ENCODE measurements around the gene GPD1.

The GPD1 gene

GRCh38 chr12:50074936-50075807, 28.6 kb upstream of the GPD1 start:
- peak; percentile 98 for TF ChIP-seq RAD21 (IDR thresholded peaks at IDR 0.05; ENCODE audit: low read depth)
- no peak for TF ChIP-seq ZBTB7A (IDR thresholded peaks at IDR 0.05; ENCODE audit: low read depth)

DNA sequence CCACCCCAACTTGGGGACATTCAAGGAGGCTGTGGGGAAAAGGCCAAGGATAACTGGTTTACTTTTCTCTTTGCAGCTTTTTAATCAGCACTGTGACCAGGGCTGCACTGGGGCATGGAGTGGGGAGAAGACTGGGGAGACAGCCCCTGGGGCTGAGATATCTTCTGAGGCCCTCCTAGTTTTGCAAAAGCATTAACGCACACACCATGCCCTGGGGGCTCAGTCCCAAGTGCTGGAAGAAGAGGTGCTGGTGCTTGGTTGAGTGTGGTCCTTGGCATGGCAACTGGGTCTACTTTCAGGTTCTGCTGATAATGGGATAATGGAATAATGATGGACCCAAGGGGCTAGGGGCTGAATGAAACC, 28.0 kb upstream of the GPD1 start:
- TF ChIP-seq EP300 (IDR thresholded peaks at IDR 0.05; ENCODE audit: borderline replicate concordance) = no peak
- TF ChIP-seq ZBTB7A (IDR thresholded peaks at IDR 0.05; ENCODE audit: low read depth) = no peak

DNA sequence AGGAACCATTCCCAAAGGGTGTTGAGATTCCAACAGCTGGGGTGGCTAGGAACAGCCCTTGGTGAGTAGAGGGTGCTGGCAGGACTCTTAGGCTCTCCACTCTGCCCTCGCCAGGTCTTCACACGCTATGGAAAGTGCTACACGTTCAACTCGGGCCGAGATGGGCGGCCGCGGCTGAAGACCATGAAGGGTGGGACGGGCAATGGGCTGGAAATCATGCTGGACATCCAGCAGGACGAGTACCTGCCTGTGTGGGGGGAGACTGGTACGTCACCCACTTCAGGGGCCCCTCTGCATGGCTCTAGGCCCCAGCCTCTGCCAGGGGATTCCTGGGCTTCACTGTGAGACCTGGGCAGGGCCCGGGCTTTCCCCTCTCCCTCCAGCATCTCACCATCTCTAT, 26.7 kb upstream of the GPD1 start:
- no peak for TF ChIP-seq CEBPB (IDR thresholded peaks at IDR 0.05)
- TF ChIP-seq TCF12 (IDR thresholded peaks at IDR 0.05; ENCODE audit: low read depth) = no peak
- no peak for TF ChIP-seq EP300 (IDR thresholded peaks at IDR 0.05; ENCODE audit: borderline replicate concordance)
- no peak for TF ChIP-seq EGR1 (IDR thresholded peaks at IDR 0.05)
- TF ChIP-seq, protein P1, sequence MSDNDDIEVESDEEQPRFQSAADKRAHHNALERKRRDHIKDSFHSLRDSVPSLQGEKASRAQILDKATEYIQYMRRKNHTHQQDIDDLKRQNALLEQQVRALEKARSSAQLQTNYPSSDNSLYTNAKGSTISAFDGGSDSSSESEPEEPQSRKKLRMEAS (IDR thresholded peaks at IDR 0.05) = no peak
- no peak for TF ChIP-seq FOXM1 (IDR thresholded peaks at IDR 0.05; ENCODE audit: borderline replicate concordance, low read depth)
- TF ChIP-seq, protein P2, sequence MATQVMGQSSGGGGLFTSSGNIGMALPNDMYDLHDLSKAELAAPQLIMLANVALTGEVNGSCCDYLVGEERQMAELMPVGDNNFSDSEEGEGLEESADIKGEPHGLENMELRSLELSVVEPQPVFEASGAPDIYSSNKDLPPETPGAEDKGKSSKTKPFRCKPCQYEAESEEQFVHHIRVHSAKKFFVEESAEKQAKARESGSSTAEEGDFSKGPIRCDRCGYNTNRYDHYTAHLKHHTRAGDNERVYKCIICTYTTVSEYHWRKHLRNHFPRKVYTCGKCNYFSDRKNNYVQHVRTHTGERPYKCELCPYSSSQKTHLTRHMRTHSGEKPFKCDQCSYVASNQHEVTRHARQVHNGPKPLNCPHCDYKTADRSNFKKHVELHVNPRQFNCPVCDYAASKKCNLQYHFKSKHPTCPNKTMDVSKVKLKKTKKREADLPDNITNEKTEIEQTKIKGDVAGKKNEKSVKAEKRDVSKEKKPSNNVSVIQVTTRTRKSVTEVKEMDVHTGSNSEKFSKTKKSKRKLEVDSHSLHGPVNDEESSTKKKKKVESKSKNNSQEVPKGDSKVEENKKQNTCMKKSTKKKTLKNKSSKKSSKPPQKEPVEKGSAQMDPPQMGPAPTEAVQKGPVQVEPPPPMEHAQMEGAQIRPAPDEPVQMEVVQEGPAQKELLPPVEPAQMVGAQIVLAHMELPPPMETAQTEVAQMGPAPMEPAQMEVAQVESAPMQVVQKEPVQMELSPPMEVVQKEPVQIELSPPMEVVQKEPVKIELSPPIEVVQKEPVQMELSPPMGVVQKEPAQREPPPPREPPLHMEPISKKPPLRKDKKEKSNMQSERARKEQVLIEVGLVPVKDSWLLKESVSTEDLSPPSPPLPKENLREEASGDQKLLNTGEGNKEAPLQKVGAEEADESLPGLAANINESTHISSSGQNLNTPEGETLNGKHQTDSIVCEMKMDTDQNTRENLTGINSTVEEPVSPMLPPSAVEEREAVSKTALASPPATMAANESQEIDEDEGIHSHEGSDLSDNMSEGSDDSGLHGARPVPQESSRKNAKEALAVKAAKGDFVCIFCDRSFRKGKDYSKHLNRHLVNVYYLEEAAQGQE (IDR thresholded peaks at IDR 0.05; ENCODE audit: low read depth) = no peak
- no peak for TF ChIP-seq USF1 (IDR thresholded peaks at IDR 0.05)
- no peak for TF ChIP-seq TEAD4 (IDR thresholded peaks at IDR 0.05)
- no peak for TF ChIP-seq TAF1 (IDR thresholded peaks at IDR 0.05; ENCODE audit: low read depth)
- no peak for TF ChIP-seq YY1 (IDR thresholded peaks at IDR 0.05; ENCODE audit: low read depth)
- no peak for TF ChIP-seq CREB1 (IDR thresholded peaks at IDR 0.05; ENCODE audit: low read depth)
- no peak for TF ChIP-seq ZBTB7A (IDR thresholded peaks at IDR 0.05; ENCODE audit: low read depth)
- no peak for TF ChIP-seq RAD21 (IDR thresholded peaks at IDR 0.05; ENCODE audit: low read depth)
- no peak for TF ChIP-seq NFIC (IDR thresholded peaks at IDR 0.05)

GRCh38 chr12:50078281-50078680, 25.5 kb upstream of the GPD1 start:
- TF ChIP-seq USF1 (IDR thresholded peaks at IDR 0.05) (no peak), ZBTB7A (IDR thresholded peaks at IDR 0.05; ENCODE audit: low read depth) (no peak), RAD21 (IDR thresholded peaks at IDR 0.05; ENCODE audit: low read depth) (no peak), TCF12 (IDR thresholded peaks at IDR 0.05; ENCODE audit: low read depth) (no peak), FOXM1 (IDR thresholded peaks at IDR 0.05; ENCODE audit: borderline replicate concordance, low read depth) (no peak), CREB1 (IDR thresholded peaks at IDR 0.05; ENCODE audit: low read depth) (no peak), EP300 (IDR thresholded peaks at IDR 0.05; ENCODE audit: borderline replicate concordance) (no peak), NFIC (IDR thresholded peaks at IDR 0.05) (no peak), YY1 (IDR thresholded peaks at IDR 0.05; ENCODE audit: low read depth) (no peak), TEAD4 (IDR thresholded peaks at IDR 0.05) (no peak)
- TF ChIP-seq, protein P2 (IDR thresholded peaks at IDR 0.05; ENCODE audit: low read depth) = no peak
- TF ChIP-seq, protein P1 (IDR thresholded peaks at IDR 0.05) = no peak

DNA sequence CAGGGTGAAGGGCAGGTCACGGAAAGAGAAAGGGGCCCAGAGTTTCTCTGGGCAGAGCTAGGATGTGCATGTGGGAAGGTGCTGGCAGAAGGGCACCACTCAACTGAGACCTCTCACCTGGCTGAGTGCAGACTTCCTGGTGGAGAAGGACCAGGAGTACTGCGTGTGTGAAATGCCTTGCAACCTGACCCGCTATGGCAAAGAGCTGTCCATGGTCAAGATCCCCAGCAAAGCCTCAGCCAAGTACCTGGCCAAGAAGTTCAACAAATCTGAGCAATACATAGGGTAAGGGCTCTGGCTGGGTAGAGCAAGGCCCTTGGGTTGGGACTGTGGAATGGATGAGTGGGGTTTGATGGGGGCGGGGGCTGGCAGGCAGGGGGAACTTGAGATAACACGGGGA, 24.0 kb upstream of the GPD1 start:
- TF ChIP-seq RAD21 (IDR thresholded peaks at IDR 0.05; ENCODE audit: low read depth) = no peak
- TF ChIP-seq, protein P2 (IDR thresholded peaks at IDR 0.05; ENCODE audit: low read depth) = peak; percentile 86
